HepG2 (cell line): ENCODE data around the gene RNU5B-1. TPM values are rescaled to one million over a fixed set of nuclear protein-coding genes. Genes with fewer than 3 reads are reported as not detected.

Experiments
- AGO2 ChIP-seq: fragments of 200-400 bp; formaldehyde crosslinking; optimal IDR thresholded peaks from 2 replicates; pipeline ENCODE3; 2017; ENCODE audit warnings: mild to moderate bottlenecking, low read depth, low read length, moderate library complexity
- ASH2L ChIP-seq: fragments of 300-600, 200-600 bp; sonication (generic); IDR thresholded peaks from 2 replicates; pipeline ENCODE4 v1.7.0; 2017; ENCODE audit warnings: low read depth, mild to moderate bottlenecking, moderate library complexity, mixed read lengths, low read length; ENCODE audit not compliant: insufficient read length
- NKX3-1 ChIP-seq: sonication (generic); formaldehyde crosslinking; IDR thresholded peaks from 2 replicates; pipeline ENCODE4 v1.5.0; 2020; ENCODE audit warnings: missing genetic modification reagents
- PTBP1 ChIP-seq: fragments of 200-400 bp; formaldehyde crosslinking; IDR thresholded peaks from 2 replicates; pipeline ENCODE4 v1.6.1; 2018; ENCODE audit warnings: low read length, low read depth; ENCODE audit not compliant: poor library complexity, severe bottlenecking
- RXRB ChIP-seq: IDR thresholded peaks from 2 replicates; pipeline ENCODE4 v1.6.1; 2016; ENCODE audit warnings: borderline replicate concordance, missing genetic modification reagents, missing compliant biosample characterization
- ZFAT ChIP-seq: sonication (generic); formaldehyde crosslinking; conservative IDR thresholded peaks from 2 replicates; pipeline ENCODE4 v1.8.1; 2023; ENCODE audit warnings: missing genetic modification reagents, inconsistent platforms
- ZIK1 ChIP-seq: sonication (generic); formaldehyde crosslinking; IDR thresholded peaks from 2 replicates; pipeline ENCODE4 v1.5.0; 2020; ENCODE audit warnings: mild to moderate bottlenecking, low read depth, missing genetic modification reagents, borderline replicate concordance
- ZNF589 ChIP-seq: sonication (generic); formaldehyde crosslinking; conservative IDR thresholded peaks from 2 replicates; pipeline ENCODE4 v1.8.0; 2022; ENCODE audit warnings: mild to moderate bottlenecking, moderate library complexity, missing genetic modification reagents
- ZNF776 ChIP-seq: sonication (generic); formaldehyde crosslinking; IDR thresholded peaks from 2 replicates; pipeline ENCODE4 v1.4.0; 2020; ENCODE audit warnings: mild to moderate bottlenecking, missing genetic modification reagents
- polyA plus RNA-seq, 8 experiments: library from polyadenylated mRNA; depleted of rRNA in 3 of 8; stranded (reverse) in 7 of 8; unstranded in 1 of 8; fragments of >200 nt; fragmentation: Illumina TruSeq in 4 of 8; extraction: Trizol in 4 of 8; gene quantifications; 2 replicates each; pipeline versions ENCODE4 v1.2.1 to v1.2.3, GENCODE V29; 2011 to 2016; ENCODE audit warnings: low read depth in 4 of 8, missing spikeins in 1 of 8, mixed read lengths in 1 of 8; ENCODE audit not compliant: insufficient read depth in 1 of 8
- total RNA-seq, 5 experiments: library from RNA; depleted of rRNA; stranded (reverse); fragments of >200 nt; fragmentation: Illumina TruSeq; extraction: Trizol; gene quantifications; 2 replicates each; pipeline ENCODE4 v1.2.3, GENCODE V29; 2016; ENCODE audit warnings: low read depth in 1 of 5
- TF ChIP-seq, protein P1 (sequence below): sonication (generic); formaldehyde crosslinking; IDR thresholded peaks from 2 replicates; pipeline ENCODE4 v1.5.0; 2020; ENCODE audit warnings: mild to moderate bottlenecking, low read depth, missing genetic modification reagents, borderline replicate concordance
- TF ChIP-seq, protein P2 (sequence below): sonication (generic); formaldehyde crosslinking; IDR thresholded peaks from 2 replicates; pipeline ENCODE4 v1.4.0; 2020; ENCODE audit warnings: missing genetic modification reagents, borderline replicate concordance
- TF ChIP-seq, protein P3 (sequence below): IDR thresholded peaks from 2 replicates; pipeline ENCODE4 v1.6.1; 2018; ENCODE audit warnings: missing genetic modification reagents
- TF ChIP-seq, protein P4 (sequence below): sonication (generic); formaldehyde crosslinking; IDR thresholded peaks from 2 replicates; pipeline ENCODE4 v1.9.0; 2021; ENCODE audit warnings: missing genetic modification reagents, mild to moderate bottlenecking, borderline replicate concordance
- TF ChIP-seq, protein P5 (sequence below), 2 experiments: sonication (generic) in 1 of 2; formaldehyde crosslinking in 1 of 2; IDR thresholded peaks; 2 replicates each; pipeline versions ENCODE4 v1.4.0 to v1.6.1; 2018 to 2020; ENCODE audit warnings: missing genetic modification reagents in 2 of 2, borderline replicate concordance in 1 of 2, low read depth in 1 of 2, mild to moderate bottlenecking in 1 of 2, missing biosample characterization in 1 of 2

The RNU5B-1 gene
- total and polyA plus RNA-seq, 2 of the 13 experiments (the other 11 are each of a cell fraction or from before 2014, with no cell fraction given): 1,646 TPM; not detected in 1

DNA sequence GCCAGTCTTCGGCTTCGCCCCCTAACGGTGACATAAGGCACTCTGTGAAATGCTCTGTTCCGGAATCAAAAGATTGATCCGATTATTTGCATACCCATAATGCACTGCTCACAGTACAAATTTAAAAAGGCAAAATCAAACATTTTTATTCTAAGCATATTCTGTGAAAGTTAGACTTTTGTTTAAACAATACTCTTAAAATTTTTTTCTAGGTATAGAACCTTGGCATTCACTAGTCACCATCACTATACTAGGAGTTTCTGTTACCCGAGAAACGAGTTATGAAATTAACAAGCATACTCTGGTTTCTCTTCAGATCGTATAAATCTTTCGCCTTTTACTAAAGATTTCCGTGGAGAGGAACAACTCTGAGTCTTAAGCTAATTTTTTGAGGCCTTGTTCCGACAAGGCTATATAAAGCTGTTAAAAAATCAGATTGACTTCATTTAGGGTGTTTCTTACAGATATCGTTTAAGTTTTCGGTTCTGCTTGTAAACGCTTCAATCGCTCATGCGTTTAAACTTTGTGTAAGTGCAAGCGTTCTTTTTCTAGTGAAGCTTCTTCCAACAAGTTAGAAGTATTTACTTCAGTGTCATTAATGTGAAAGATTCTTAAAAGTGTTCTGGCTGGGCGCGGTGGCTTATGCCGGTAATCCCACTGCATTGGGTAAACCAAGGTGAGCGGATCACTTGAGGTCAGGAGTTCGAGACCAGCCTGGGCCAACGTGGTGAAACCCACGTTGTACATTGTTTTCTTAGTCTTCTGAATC lies at the start of gene RNU5B-1 (continued):
- TF ChIP-seq, protein P1, sequence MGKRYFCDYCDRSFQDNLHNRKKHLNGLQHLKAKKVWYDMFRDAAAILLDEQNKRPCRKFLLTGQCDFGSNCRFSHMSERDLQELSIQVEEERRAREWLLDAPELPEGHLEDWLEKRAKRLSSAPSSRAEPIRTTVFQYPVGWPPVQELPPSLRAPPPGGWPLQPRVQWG (CRISPR knock-in tag): no peak
- TF ChIP-seq ZNF776 (CRISPR knock-in tag) (no peak), ZFAT (CRISPR knock-in tag) (no peak; the same call in 1 of the 2 replicates), ASH2L (no peak), NKX3-1 (CRISPR knock-in tag) (peak; percentile 67), RXRB (CRISPR knock-in tag) (peak; percentile 78), AGO2 (no peak), ZNF589 (CRISPR knock-in tag) (peak; percentile 78; the same call in 1 of the 2 replicates), ZIK1 (no peak), PTBP1 (no peak)
- TF ChIP-seq, protein P2, sequence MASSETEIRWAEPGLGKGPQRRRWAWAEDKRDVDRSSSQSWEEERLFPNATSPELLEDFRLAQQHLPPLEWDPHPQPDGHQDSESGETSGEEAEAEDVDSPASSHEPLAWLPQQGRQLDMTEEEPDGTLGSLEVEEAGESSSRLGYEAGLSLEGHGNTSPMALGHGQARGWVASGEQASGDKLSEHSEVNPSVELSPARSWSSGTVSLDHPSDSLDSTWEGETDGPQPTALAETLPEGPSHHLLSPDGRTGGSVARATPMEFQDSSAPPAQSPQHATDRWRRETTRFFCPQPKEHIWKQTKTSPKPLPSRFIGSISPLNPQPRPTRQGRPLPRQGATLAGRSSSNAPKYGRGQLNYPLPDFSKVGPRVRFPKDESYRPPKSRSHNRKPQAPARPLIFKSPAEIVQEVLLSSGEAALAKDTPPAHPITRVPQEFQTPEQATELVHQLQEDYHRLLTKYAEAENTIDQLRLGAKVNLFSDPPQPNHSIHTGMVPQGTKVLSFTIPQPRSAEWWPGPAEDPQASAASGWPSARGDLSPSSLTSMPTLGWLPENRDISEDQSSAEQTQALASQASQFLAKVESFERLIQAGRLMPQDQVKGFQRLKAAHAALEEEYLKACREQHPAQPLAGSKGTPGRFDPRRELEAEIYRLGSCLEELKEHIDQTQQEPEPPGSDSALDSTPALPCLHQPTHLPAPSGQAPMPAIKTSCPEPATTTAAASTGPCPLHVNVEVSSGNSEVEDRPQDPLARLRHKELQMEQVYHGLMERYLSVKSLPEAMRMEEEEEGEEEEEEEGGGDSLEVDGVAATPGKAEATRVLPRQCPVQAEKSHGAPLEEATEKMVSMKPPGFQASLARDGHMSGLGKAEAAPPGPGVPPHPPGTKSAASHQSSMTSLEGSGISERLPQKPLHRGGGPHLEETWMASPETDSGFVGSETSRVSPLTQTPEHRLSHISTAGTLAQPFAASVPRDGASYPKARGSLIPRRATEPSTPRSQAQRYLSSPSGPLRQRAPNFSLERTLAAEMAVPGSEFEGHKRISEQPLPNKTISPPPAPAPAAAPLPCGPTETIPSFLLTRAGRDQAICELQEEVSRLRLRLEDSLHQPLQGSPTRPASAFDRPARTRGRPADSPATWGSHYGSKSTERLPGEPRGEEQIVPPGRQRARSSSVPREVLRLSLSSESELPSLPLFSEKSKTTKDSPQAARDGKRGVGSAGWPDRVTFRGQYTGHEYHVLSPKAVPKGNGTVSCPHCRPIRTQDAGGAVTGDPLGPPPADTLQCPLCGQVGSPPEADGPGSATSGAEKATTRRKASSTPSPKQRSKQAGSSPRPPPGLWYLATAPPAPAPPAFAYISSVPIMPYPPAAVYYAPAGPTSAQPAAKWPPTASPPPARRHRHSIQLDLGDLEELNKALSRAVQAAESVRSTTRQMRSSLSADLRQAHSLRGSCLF (CRISPR knock-in tag): peak; percentile 39; the same call in 1 of the 2 replicates
- TF ChIP-seq, protein P3, sequence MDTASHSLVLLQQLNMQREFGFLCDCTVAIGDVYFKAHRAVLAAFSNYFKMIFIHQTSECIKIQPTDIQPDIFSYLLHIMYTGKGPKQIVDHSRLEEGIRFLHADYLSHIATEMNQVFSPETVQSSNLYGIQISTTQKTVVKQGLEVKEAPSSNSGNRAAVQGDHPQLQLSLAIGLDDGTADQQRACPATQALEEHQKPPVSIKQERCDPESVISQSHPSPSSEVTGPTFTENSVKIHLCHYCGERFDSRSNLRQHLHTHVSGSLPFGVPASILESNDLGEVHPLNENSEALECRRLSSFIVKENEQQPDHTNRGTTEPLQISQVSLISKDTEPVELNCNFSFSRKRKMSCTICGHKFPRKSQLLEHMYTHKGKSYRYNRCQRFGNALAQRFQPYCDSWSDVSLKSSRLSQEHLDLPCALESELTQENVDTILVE (CRISPR knock-in tag): peak; percentile 63
- TF ChIP-seq, protein P4, sequence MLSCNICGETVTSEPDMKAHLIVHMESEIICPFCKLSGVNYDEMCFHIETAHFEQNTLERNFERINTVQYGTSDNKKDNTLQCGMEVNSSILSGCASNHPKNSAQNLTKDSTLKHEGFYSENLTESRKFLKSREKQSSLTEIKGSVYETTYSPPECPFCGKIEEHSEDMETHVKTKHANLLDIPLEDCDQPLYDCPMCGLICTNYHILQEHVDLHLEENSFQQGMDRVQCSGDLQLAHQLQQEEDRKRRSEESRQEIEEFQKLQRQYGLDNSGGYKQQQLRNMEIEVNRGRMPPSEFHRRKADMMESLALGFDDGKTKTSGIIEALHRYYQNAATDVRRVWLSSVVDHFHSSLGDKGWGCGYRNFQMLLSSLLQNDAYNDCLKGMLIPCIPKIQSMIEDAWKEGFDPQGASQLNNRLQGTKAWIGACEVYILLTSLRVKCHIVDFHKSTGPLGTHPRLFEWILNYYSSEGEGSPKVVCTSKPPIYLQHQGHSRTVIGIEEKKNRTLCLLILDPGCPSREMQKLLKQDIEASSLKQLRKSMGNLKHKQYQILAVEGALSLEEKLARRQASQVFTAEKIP (CRISPR knock-in tag): no peak
- TF ChIP-seq, protein P5, sequence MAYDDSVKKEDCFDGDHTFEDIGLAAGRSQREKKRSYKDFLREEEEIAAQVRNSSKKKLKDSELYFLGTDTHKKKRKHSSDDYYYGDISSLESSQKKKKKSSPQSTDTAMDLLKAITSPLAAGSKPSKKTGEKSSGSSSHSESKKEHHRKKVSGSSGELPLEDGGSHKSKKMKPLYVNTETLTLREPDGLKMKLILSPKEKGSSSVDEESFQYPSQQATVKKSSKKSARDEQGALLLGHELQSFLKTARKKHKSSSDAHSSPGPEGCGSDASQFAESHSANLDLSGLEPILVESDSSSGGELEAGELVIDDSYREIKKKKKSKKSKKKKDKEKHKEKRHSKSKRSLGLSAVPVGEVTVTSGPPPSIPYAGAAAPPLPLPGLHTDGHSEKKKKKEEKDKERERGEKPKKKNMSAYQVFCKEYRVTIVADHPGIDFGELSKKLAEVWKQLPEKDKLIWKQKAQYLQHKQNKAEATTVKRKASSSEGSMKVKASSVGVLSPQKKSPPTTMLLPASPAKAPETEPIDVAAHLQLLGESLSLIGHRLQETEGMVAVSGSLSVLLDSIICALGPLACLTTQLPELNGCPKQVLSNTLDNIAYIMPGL (CRISPR knock-in tag; IDR thresholded peaks at IDR 0.05; ENCODE audit: borderline replicate concordance in 1 of 2, low read depth in 1 of 2): peak; percentile 75 to 80; a peak in 3 of 4 replicates
